ENCODE results near the gene RAD51B.
"Not testable (repeated sequence)": the region's sequence is repeated elsewhere in the genome, so short reads cannot be mapped to it uniquely, and the experiment has no call there.

RAD51B gene

GRCh38 chr14:68215629-68216028, 396.1 kb downstream of the RAD51B start:
- Mint-ChIP-seq H3K27ac (no peak overlapping the region), H3K27me3 (no peaks in the 10 kb centered on the region), H3K9me3 (no peaks in the 10 kb centered on the region), H3K4me3 (no peak overlapping the region), H3K4me1 (peaks cover 28% of the 10 kb centered on the region), H3K36me3 (peaks cover 9% of the 10 kb centered on the region)

- Mint-ChIP-seq H3K27me3 (no peaks in the 10 kb centered on the region), H3K9me3 (no peaks in the 10 kb centered on the region), H3K36me3 (peaks cover 9% of the 10 kb centered on the region), H3K4me3 (no peak overlapping the region), H3K27ac (no peak overlapping the region), H3K4me1 (peaks cover 24% of the 10 kb centered on the region)
Measured at GRCh38 chr14:68216079-68216478, 396.5 kb downstream of the RAD51B start.

- H3K36me3 Mint-ChIP-seq: peaks cover 10% of the 10 kb centered on the region
- no peak overlapping the region for H3K27ac Mint-ChIP-seq
- H3K4me3 Mint-ChIP-seq: no peak overlapping the region
- H3K27me3 Mint-ChIP-seq: no peaks in the 10 kb centered on the region
- H3K9me3 Mint-ChIP-seq: peaks cover 8% of the 10 kb centered on the region
- peaks cover 15% of the 10 kb centered on the region for H3K4me1 Mint-ChIP-seq
Measured at GRCh38 chr14:68216957-68217356, 397.4 kb downstream of the RAD51B start.

GRCh38 chr14:68217791-68218340, 398.3 kb downstream of the RAD51B start:
- H3K4me3 Mint-ChIP-seq: no peak overlapping the region
- H3K4me1 Mint-ChIP-seq: peaks cover 9% of the 10 kb centered on the region

GRCh38 chr14:68219407-68219806, 399.8 kb downstream of the RAD51B start:
- Mint-ChIP-seq H3K27ac (no peak overlapping the region), H3K27me3 (no peaks in the 10 kb centered on the region), H3K4me1 (peaks cover 13% of the 10 kb centered on the region), H3K4me3 (no peak overlapping the region), H3K9me3 (peaks cover 8% of the 10 kb centered on the region), H3K36me3 (peaks cover 9% of the 10 kb centered on the region)

More at GRCh38 chr14:68217791-68218340, 398.3 kb downstream of the RAD51B start:
- peaks cover 8% of the 10 kb centered on the region for H3K9me3 Mint-ChIP-seq
- no peak overlapping the region for H3K27ac Mint-ChIP-seq
- peaks cover 9% of the 10 kb centered on the region for H3K36me3 Mint-ChIP-seq
- no peaks in the 10 kb centered on the region for H3K27me3 Mint-ChIP-seq

- not testable (repeated sequence) for H3K27ac Mint-ChIP-seq, H3K36me3 Mint-ChIP-seq, H3K27me3 Mint-ChIP-seq, H3K9me3 Mint-ChIP-seq, H3K4me3 Mint-ChIP-seq
- H3K4me1 Mint-ChIP-seq: peaks cover 13% of the 10 kb centered on the region
Measured at GRCh38 chr14:68221046-68221445, 401.5 kb downstream of the RAD51B start.

GRCh38 chr14:68222154-68222553, 402.6 kb downstream of the RAD51B start:
- Mint-ChIP-seq H3K9me3 (peaks cover 8% of the 10 kb centered on the region), H3K27ac (no peak overlapping the region), H3K4me1 (peaks cover 13% of the 10 kb centered on the region), H3K36me3 (peaks cover 9% of the 10 kb centered on the region), H3K4me3 (no peak overlapping the region), H3K27me3 (no peaks in the 10 kb centered on the region)

GRCh38 chr14:68222726-68223125, 403.1 kb downstream of the RAD51B start:
- Mint-ChIP-seq H3K4me3 (no peak overlapping the region), H3K9me3 (peaks cover 8% of the 10 kb centered on the region), H3K36me3 (peaks cover 9% of the 10 kb centered on the region), H3K27ac (no peak overlapping the region), H3K4me1 (peaks cover 13% of the 10 kb centered on the region), H3K27me3 (no peaks in the 10 kb centered on the region)

GRCh38 chr14:68223631-68224030, 404.1 kb downstream of the RAD51B start:
- Mint-ChIP-seq H3K27ac (no peak overlapping the region), H3K36me3 (peaks cover 9% of the 10 kb centered on the region), H3K9me3 (peaks cover 8% of the 10 kb centered on the region), H3K4me1 (peaks cover 13% of the 10 kb centered on the region), H3K27me3 (no peaks in the 10 kb centered on the region), H3K4me3 (no peak overlapping the region)

GRCh38 chr14:68225321-68225720, 405.7 kb downstream of the RAD51B start:
- Mint-ChIP-seq H3K9me3 (peaks cover 8% of the 10 kb centered on the region), H3K4me1 (peaks cover 26% of the 10 kb centered on the region), H3K27me3 (no peaks in the 10 kb centered on the region), H3K36me3 (peaks cover 3% of the 10 kb centered on the region), H3K4me3 (no peak overlapping the region), H3K27ac (no peak overlapping the region)

- Mint-ChIP-seq H3K9me3 (peaks cover 4% of the 10 kb centered on the region), H3K4me1 (peaks cover 26% of the 10 kb centered on the region), H3K4me3 (no peak overlapping the region), H3K36me3 (no peaks in the 10 kb centered on the region), H3K27me3 (no peaks in the 10 kb centered on the region), H3K27ac (no peak overlapping the region)
Measured at GRCh38 chr14:68226523-68226922, 406.9 kb downstream of the RAD51B start.

- peaks cover 20% of the 10 kb centered on the region for H3K4me1 Mint-ChIP-seq
- no peaks in the 10 kb centered on the region for H3K36me3 Mint-ChIP-seq
- no peak overlapping the region for H3K27ac Mint-ChIP-seq
- H3K27me3 Mint-ChIP-seq: no peaks in the 10 kb centered on the region
- H3K4me3 Mint-ChIP-seq: no peak overlapping the region
- no peaks in the 10 kb centered on the region for H3K9me3 Mint-ChIP-seq
Measured at GRCh38 chr14:68228656-68229055, 409.1 kb downstream of the RAD51B start.

GRCh38 chr14:68229423-68230100, 410.0 kb downstream of the RAD51B start:
- no peaks in the 10 kb centered on the region for H3K36me3 Mint-ChIP-seq
- no peaks in the 10 kb centered on the region for H3K27me3 Mint-ChIP-seq
- peak overlapping the region; percentile 71 for H3K27ac Mint-ChIP-seq
- H3K9me3 Mint-ChIP-seq: no peaks in the 10 kb centered on the region
- peaks cover 12% of the 10 kb centered on the region for H3K4me1 Mint-ChIP-seq
- H3K4me3 Mint-ChIP-seq: no peak overlapping the region

GRCh38 chr14:68230202-68230949, 410.8 kb downstream of the RAD51B start:
- H3K27ac Mint-ChIP-seq: peak overlapping the region; percentile 71
- peaks cover 12% of the 10 kb centered on the region for H3K4me1 Mint-ChIP-seq
- H3K9me3 Mint-ChIP-seq: no peaks in the 10 kb centered on the region
- no peaks in the 10 kb centered on the region for H3K36me3 Mint-ChIP-seq
- H3K27me3 Mint-ChIP-seq: no peaks in the 10 kb centered on the region
- no peak overlapping the region for H3K4me3 Mint-ChIP-seq

- peaks cover 1% of the 10 kb centered on the region for H3K36me3 Mint-ChIP-seq
Measured at GRCh38 chr14:68230950-68231717, 411.6 kb downstream of the RAD51B start.

More at GRCh38 chr14:68230950-68231717, 411.6 kb downstream of the RAD51B start:
- Mint-ChIP-seq H3K4me1 (peaks cover 12% of the 10 kb centered on the region), H3K27ac (no peak overlapping the region), H3K4me3 (no peak overlapping the region), H3K9me3 (no peaks in the 10 kb centered on the region), H3K27me3 (no peaks in the 10 kb centered on the region)
